Adipocyte (in vitro differentiated cells): ENCODE measurements around the gene PLXND1.
"Not testable (repeated sequence)": the region's sequence is repeated elsewhere in the genome, so short reads cannot be mapped to it uniquely, and the experiment has no call there.

Experiments used
- DNase-seq: peaks from one replicate; pipeline ENCODE4 v3.0.0-alpha.2; 2015; ENCODE audit warnings: low read depth
- H3K27me3 ChIP-seq: replicated peaks from 2 replicates; pipeline ENCODE4 v1.7.0; 2013; ENCODE audit warnings: mild to moderate bottlenecking, low read length, moderate library complexity; ENCODE audit not compliant: control insufficient read depth, insufficient read depth
- H3K36me3 ChIP-seq: 2 replicates; pipeline ENCODE4 v1.7.0; 2013; ENCODE audit warnings: low read length, mild to moderate bottlenecking, moderate library complexity; ENCODE audit not compliant: control insufficient read depth, insufficient read depth, severe bottlenecking
- H3K4me1 ChIP-seq: 2 replicates; pipeline ENCODE4 v1.7.0; 2013; ENCODE audit warnings: mild to moderate bottlenecking, low read length, moderate library complexity; ENCODE audit not compliant: control insufficient read depth, insufficient read depth
- H3K4me3 ChIP-seq: 2 replicates; pipeline ENCODE4 v1.7.0; 2013; ENCODE audit warnings: mild to moderate bottlenecking, low read length, moderate library complexity
- H3K9ac ChIP-seq: 2 replicates; pipeline ENCODE4 v1.7.0; 2013; ENCODE audit warnings: mild to moderate bottlenecking, low read length, moderate library complexity
- H3K9me3 ChIP-seq: 2 replicates; pipeline ENCODE4 v1.7.0; 2013; ENCODE audit warnings: mild to moderate bottlenecking, low read length, moderate library complexity; ENCODE audit not compliant: control insufficient read depth

Gene PLXND1

DNA sequence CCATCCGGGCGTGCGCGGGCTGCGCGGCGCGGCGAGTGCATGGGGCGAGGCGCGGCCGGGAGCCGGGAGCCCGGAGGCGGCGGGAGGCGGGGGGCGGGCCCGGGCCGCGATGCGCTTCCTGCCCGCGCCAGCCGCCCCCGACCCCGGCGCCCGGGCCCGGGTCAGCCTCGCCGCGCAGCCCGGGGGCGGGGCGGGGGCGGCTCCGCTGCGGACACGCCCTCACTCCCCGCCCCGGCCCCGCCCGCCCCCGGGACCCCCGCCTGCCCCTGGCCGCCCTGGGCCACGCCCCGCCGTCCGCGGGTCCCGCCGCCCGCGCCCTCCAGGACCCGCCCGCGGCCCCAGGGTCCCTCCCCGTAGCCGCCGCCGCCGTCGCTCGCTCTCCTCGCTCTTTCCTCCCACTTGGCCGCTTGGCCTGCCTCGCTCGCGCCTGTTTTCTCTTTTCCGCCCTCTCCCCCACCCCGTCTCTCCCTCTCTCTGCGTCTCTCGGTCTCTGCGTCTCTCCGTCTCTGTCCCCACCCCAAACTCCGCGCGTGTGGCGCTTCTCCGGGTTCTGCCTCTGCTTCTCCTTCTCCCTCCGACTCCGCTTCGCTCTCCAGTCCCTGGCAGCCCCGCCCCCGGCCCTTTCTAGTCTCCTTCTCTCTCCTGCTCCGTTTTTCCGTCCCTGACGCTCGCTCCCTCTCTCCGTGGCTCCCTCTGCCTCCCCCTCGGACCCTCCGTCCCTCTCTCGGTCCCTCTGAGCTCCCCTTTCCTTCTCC lies at the start of gene PLXND1:
Gene PLXND1, minus strand, starts transcription at position 41 of the 755 bp plus-strand sequence. Its CDS starts 37 bp downstream, at position 4.
- Histone ChIP-seq H3K9me3 (no peaks in the 10 kb centered on the region), H3K27me3 (no peaks in the 10 kb centered on the region), H3K36me3 (no peaks in the 10 kb centered on the region), H3K4me1 (peaks cover 50% of the 10 kb centered on the region), H3K4me3 (peak within 1 kb of the TSS; percentile 96), H3K9ac (peak within 1 kb of the TSS; percentile 97)
- DNase-seq: peak; percentile 79

- no peak for DNase-seq
- no peak overlapping the region for H3K9ac ChIP-seq
- H3K36me3 ChIP-seq: peaks cover 37% of the 10 kb centered on the region
- no peaks in the 10 kb centered on the region for H3K9me3 ChIP-seq
- peaks cover 70% of the 10 kb centered on the region for H3K4me1 ChIP-seq
- H3K4me3 ChIP-seq: no peak overlapping the region
- no peaks in the 10 kb centered on the region for H3K27me3 ChIP-seq
Observed at GRCh38 chr3:129655291-129655700, 48.8 kb upstream of the PLXND1 start.

GRCh38 chr3:129654131-129654530 lies 47.7 kb upstream of the PLXND1 start:
- Histone ChIP-seq H3K4me1 (peaks cover 82% of the 10 kb centered on the region), H3K9ac (peak overlapping the region; percentile 35), H3K4me3 (peak overlapping the region; percentile 43), H3K9me3 (no peaks in the 10 kb centered on the region), H3K27me3 (no peaks in the 10 kb centered on the region), H3K36me3 (peaks cover 30% of the 10 kb centered on the region)
- DNase-seq: peak; percentile 83

- DNase-seq: no peak
- Histone ChIP-seq H3K9me3 (no peaks in the 10 kb centered on the region), H3K36me3 (peaks cover 30% of the 10 kb centered on the region), H3K4me1 (peaks cover 81% of the 10 kb centered on the region), H3K27me3 (no peaks in the 10 kb centered on the region), H3K9ac (no peak overlapping the region), H3K4me3 (no peak overlapping the region)
Observed at GRCh38 chr3:129653019-129653418, 46.5 kb upstream of the PLXND1 start.

DNA sequence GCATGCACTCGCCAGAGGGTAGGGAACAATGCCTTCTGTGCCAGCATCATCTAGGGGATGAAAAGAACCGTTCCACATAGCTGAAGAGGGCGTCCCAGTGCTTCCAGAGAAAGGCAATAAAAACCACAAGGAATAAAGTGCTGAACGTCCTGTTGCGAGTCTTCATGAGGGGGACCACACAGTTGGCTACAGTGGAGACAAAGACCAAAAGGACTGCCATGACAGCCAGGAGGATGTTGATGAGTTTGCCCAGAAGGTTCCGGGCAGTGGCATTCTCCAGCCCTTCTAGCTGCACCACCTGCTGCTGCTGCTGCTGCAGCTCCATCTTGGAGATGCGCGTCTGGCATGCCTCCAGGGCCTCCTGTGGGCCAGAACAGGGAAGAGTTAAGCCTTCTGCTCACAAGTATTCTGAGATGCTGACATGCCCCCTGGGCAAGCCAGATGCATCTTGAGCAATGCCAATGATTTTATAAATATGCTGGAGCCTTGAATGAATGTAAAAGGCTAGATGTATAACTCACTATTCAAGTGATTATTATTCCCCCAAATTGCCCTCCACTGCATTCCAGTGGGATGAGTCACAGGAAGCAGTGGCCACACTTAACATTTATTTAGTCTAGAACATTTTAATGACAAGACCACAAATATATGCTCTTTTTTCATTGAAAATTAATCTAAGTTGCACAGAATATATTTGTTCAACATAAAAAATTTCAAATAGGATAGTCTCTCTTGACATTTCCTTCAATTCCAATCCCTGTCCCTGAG lies 45.1 kb upstream of the PLXND1 start:
- peaks cover 67% of the 10 kb centered on the region for H3K4me1 ChIP-seq
- H3K9ac ChIP-seq: peak overlapping the region; percentile 31
- no peaks in the 10 kb centered on the region for H3K27me3 ChIP-seq
- H3K9me3 ChIP-seq: no peaks in the 10 kb centered on the region
- H3K36me3 ChIP-seq: peaks cover 30% of the 10 kb centered on the region
- no peak overlapping the region for H3K4me3 ChIP-seq
- peak; percentile 75 for DNase-seq

DNA sequence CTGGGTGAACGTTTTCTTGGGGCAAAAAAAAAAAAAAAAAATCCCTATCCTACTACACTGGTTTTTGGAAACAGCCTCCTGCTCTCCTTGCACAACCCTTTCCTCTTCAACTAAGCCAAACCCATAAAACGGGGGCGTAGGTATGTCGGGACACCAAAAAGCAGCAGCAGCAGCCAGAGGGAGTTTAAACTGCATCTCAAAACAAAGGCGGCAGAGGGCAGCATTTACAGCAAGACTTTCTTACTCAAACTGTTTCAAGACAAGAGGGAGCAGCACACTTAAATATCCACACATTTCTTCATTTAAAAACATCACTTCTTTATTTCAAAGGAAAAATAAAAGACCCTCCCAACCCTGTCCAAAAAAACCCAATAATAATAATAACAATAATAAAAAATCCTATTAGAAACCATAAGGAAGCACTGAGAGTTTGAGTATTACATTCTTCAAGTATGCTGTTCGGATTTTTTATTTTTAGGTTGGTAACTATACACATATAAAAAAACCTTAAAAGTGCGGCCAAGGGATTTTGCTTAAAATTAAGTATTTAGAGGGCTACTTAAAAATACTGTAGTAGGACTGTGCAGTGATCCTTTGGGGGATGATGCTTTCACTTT lies 43.9 kb upstream of the PLXND1 start:
- Histone ChIP-seq H3K27me3 (no peaks in the 10 kb centered on the region), H3K9me3 (no peaks in the 10 kb centered on the region), H3K4me1 (peaks cover 57% of the 10 kb centered on the region), H3K36me3 (peaks cover 30% of the 10 kb centered on the region), H3K4me3 (no peak overlapping the region), H3K9ac (peak overlapping the region; percentile 53)
- peak; percentile 93 for DNase-seq

DNA sequence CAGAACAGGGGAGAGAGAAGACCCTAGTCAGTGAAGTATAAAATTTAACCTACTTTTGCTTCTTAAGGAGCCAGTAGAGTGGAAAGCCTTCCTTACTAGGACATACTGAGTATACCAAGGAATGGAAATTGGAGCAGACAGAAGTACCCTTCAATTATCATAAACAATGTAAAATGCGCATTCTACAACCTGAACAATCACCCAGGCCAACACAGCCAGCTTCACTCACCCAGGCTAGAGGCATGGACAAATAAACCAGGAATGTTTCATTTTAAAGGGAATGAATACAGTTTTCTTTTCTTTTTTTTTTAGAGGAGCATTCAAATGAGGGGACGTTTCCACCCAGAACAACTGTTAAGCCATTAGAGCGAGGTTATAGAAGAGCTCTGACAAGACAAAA lies 41.9 kb upstream of the PLXND1 start:
- Histone ChIP-seq H3K4me1 (peaks cover 40% of the 10 kb centered on the region), H3K9me3 (no peaks in the 10 kb centered on the region), H3K27me3 (no peaks in the 10 kb centered on the region), H3K9ac (no peak overlapping the region), H3K4me3 (no peak overlapping the region), H3K36me3 (peaks cover 24% of the 10 kb centered on the region)
- DNase-seq: no peak

GRCh38 chr3:129645286-129645685 lies 38.8 kb upstream of the PLXND1 start:
- Histone ChIP-seq H3K9ac (no peak overlapping the region), H3K27me3 (no peaks in the 10 kb centered on the region), H3K4me3 (no peak overlapping the region), H3K9me3 (no peaks in the 10 kb centered on the region), H3K36me3 (peaks cover 4% of the 10 kb centered on the region), H3K4me1 (peaks cover 11% of the 10 kb centered on the region)
- no peak for DNase-seq

- Histone ChIP-seq H3K9ac (no peak overlapping the region), H3K27me3 (no peaks in the 10 kb centered on the region), H3K36me3 (peaks cover 4% of the 10 kb centered on the region), H3K9me3 (no peaks in the 10 kb centered on the region), H3K4me3 (no peak overlapping the region), H3K4me1 (peaks cover 7% of the 10 kb centered on the region)
- no peak for DNase-seq
Observed at GRCh38 chr3:129644836-129645235, 38.4 kb upstream of the PLXND1 start.

GRCh38 chr3:129641567-129642260 lies 35.2 kb upstream of the PLXND1 start:
- not testable (repeated sequence) for H3K27me3 ChIP-seq, H3K9me3 ChIP-seq, DNase-seq, H3K36me3 ChIP-seq, H3K4me1 ChIP-seq, H3K9ac ChIP-seq, H3K4me3 ChIP-seq

DNA sequence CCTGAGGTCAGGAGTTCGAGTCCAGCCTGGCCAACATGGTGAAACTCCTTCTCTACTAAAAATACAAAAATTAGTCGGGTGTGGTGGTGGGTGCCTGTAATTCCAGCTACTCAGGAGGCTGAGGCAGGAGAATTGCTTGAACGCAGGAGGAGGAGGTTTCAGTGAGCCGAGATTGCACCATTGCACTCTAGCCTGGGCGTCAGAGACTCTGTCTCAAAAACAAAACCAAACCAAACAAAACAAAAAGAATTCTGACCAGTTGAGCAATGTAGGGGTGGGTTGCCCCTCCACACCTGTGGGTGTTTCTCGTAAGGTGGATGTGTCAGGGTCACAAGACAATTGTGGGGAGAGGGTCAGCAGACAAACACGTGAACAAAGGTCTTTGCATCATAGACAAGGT lies 34.5 kb upstream of the PLXND1 start:
- not testable (repeated sequence) for H3K9ac ChIP-seq, DNase-seq, H3K4me1 ChIP-seq, H3K9me3 ChIP-seq, H3K27me3 ChIP-seq, H3K4me3 ChIP-seq, H3K36me3 ChIP-seq
